Kidney epithelial cell (primary cell): ENCODE results near the gene TCFL5. TPM values are rescaled to one million over a fixed set of nuclear protein-coding genes. Genes with fewer than 3 reads are reported as not detected.

ENCODE experiments used
- DNase-seq: peaks from one replicate; pipeline ENCODE4 v3.0.0-alpha.2; 2010; ENCODE audit warnings: low read depth
- H3K27me3 ChIP-seq: 2 replicates; pipeline ENCODE4 v1.6.0; 2011; ENCODE audit warnings: low read length; ENCODE audit not compliant: control insufficient read depth, insufficient read depth
- H3K36me3 ChIP-seq: 2 replicates; pipeline ENCODE4 v1.5.1; 2011; ENCODE audit warnings: low read length; ENCODE audit not compliant: control insufficient read depth, insufficient read depth
- H3K4me3 ChIP-seq: 2 replicates; pipeline ENCODE4 v1.5.1; 2011; ENCODE audit warnings: low read depth, mild to moderate bottlenecking, control low read depth, low read length
- total RNA-seq: library from RNA; depleted of rRNA; stranded (reverse); fragments of >200 nt; gene quantifications from 2 replicates; pipeline ENCODE4 v1.2.3, GENCODE V29; 2015
- TF ChIP-seq, protein P1 (sequence below): IDR thresholded peaks from 2 replicates; pipeline ENCODE4 v1.5.1; 2011; ENCODE audit warnings: mild to moderate bottlenecking, moderate library complexity, low read length, control low read depth, inconsistent platforms; ENCODE audit not compliant: insufficient read depth, poor library complexity, severe bottlenecking

TCFL5 gene
- total RNA-seq, 1 donor from 2014 or later, result 5.4 TPM

DNA sequence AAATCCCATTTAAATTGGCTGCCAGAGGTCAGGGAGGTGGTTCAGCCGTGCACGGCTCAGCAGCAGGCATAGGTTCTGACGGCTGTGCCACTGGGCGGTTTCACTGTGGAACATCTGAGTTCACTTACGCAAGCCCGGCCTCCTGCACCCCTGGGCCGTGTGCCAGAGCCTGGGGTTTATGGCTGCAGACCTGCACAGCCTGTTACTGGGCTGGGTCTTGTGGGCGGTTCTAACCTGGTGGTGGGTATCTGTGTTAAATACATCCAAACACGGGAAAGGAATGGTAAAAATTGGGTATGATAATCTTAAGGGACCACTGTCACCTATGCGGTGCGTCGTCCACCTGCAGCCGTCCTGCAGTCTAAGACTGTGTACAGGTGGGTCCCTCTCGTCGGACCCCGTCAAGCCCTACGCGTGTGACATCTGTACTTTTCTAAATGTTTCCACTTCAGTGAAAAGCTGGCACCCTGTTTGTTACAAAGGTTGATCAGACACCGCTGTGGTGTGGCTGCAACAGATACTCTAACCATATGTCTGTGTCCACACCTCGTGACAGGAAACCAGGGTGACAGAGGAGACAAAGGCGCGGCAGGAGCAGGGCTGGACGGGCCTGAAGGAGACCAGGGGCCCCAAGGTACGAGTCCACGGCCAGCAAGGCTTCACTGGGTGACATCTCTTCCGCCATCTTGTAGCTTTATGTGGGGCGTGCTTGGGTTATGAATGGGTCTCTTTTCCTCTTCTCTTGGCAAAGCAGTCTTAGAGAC lies 23.3 kb downstream of the TCFL5 start:
- no peak for DNase-seq
- Histone ChIP-seq H3K27me3 (peaks cover 8% of the 10 kb centered on the region), H3K4me3 (no peak overlapping the region), H3K36me3 (no peaks in the 10 kb centered on the region)
- TF ChIP-seq, protein P1, sequence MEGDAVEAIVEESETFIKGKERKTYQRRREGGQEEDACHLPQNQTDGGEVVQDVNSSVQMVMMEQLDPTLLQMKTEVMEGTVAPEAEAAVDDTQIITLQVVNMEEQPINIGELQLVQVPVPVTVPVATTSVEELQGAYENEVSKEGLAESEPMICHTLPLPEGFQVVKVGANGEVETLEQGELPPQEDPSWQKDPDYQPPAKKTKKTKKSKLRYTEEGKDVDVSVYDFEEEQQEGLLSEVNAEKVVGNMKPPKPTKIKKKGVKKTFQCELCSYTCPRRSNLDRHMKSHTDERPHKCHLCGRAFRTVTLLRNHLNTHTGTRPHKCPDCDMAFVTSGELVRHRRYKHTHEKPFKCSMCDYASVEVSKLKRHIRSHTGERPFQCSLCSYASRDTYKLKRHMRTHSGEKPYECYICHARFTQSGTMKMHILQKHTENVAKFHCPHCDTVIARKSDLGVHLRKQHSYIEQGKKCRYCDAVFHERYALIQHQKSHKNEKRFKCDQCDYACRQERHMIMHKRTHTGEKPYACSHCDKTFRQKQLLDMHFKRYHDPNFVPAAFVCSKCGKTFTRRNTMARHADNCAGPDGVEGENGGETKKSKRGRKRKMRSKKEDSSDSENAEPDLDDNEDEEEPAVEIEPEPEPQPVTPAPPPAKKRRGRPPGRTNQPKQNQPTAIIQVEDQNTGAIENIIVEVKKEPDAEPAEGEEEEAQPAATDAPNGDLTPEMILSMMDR, result no peak

DNA sequence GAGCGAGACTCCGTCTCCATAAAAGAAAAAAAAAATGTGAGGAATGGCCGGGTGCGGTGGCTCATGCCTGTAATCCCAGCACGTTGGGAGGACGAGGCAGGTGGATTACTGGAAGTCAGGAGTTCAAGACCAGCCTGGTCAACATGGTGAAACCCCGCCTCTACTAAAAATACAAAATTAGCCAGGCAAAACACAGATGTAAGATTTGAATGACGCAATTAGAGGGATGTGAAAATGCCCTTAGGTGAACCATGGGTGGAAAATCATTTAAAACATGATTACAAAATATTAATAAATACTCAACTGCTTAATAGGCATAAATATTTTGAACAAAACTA lies 23.9 kb downstream of the TCFL5 start:
- TF ChIP-seq, protein P1, result no peak
- H3K27me3 ChIP-seq, result peaks cover 8% of the 10 kb centered on the region
- no peak for DNase-seq

DNA sequence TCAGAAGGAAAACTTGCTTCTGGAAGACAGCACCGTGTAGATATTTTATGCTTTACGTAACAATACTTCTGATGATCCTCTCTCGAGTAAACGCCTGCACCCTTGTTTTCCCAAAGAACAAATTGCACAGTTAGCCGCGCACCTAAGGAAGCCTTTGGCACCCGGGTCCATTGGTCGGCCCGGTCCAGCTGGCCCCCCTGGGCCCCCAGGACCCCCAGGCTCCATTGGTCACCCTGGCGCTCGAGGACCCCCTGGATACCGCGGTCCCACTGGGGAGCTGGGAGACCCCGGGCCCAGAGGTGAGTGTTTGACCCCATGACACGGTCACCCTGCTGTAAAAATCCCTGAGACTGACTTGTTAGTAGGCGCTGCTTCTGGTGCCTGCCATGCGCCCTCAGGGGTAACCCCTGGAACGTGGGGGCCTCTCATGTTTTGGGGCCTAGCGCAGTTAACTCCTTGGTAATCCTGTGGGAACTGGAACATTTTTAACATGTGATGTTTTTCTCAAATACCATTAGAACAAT lies 24.6 kb downstream of the TCFL5 start:
- TF ChIP-seq, protein P1, result no peak
- no peak for DNase-seq
- H3K36me3 ChIP-seq, result no peaks in the 10 kb centered on the region
- H3K4me3 ChIP-seq, result no peak overlapping the region
- H3K27me3 ChIP-seq, result peaks cover 8% of the 10 kb centered on the region

More for the DNA sequence above, 23.9 kb downstream of the TCFL5 start:
- no peak overlapping the region for H3K4me3 ChIP-seq
- no peaks in the 10 kb centered on the region for H3K36me3 ChIP-seq

DNA sequence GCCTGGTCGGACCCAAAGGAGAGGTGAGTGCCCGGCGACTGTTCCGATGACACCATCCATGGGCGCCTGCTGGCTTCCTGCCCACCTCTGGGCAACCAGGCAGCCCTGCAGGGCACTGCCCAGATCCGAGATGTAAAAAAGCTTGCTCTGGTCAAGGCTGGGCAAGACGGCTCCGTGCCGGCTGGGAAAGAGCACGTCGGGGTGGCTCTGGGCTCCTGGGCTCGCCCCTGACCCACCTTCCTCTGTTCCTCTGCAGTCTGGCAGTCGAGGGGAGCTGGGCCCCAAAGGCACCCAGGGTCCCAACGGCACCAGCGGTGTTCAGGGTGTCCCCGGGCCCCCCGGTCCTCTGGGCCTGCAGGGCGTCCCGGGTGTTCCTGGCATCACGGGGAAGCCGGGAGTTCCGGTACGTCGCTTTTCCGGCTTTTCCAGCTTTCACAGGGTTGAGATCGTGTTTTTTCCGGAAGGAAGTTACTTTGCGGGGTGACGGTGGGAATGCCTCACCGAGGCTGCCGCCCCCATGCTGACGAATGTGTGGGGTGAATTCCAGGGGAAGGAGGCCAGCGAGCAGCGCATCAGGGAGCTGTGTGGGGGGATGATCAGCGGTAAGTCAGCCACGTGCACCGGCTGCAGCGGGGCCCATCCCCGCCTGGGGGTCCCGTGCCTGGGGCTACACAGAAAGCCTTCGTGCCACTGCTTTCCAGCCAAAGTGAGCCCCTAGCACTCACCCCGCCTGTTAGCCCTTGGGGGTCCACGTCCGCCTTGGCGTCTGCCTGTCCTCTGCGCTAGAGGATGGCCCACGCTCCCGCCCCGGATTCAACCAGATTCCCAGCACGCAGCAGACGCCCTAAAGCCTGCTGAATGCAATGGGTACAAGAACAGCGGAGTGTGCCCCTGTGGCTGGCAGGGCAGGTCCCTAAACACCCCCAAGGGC lies 25.4 kb downstream of the TCFL5 start:
- peak overlapping the region; percentile 4 for H3K4me3 ChIP-seq
- H3K36me3 ChIP-seq, result no peaks in the 10 kb centered on the region
- DNase-seq, result no peak
- TF ChIP-seq, protein P1, result no peak
- peaks cover 8% of the 10 kb centered on the region for H3K27me3 ChIP-seq

DNA sequence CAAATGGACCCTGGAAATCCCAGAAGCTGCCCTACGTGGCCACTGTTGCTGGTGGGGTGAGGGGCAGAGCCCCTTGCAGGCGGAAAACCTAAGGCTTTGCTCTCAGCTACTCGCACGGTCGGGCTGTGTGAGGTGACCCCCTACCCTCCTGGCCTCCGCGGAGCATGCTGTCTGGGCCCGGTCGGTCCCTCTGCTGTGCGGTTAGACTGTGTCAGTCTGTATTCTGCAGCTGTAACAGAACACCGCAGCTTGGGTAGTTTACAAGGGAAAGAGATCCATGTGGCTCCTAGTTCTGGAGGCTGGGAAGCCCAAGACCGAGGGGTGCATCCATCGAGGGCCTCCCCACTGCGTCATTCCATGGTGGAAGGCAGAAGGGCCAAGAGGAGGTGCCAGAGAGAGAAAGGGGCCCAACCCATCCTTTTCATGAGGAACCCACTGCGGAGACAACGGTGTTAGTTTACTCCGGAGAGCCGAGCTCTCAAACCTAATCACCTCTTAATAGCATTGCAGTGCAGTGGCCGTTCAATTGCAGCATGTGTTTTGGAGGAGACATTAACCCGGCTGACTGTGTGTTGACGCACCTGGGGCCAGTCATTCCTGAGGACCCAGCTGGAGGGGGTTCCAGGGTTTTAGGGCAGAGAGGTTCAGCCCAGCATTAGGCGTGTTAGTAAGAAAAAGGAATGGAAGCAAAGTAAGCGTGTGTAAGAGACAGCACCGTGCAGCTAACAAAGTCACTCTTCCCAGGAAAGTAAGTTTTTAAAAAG lies 26.5 kb downstream of the TCFL5 start:
- TF ChIP-seq, protein P1, result no peak
- no peaks in the 10 kb centered on the region for H3K36me3 ChIP-seq
- peaks cover 8% of the 10 kb centered on the region for H3K27me3 ChIP-seq
- no peak overlapping the region for H3K4me3 ChIP-seq
- no peak for DNase-seq
